ENCODE results near the gene MEI1.

MEI1 gene

GRCh38 chr22:41787331-41787730, 88.0 kb downstream of the MEI1 start:
- DNase-seq (ENCODE audit: low read depth in 2 of 2) = no peak

GRCh38 chr22:41793871-41794270, 94.6 kb downstream of the MEI1 start:
- no peak for DNase-seq (ENCODE audit: low read depth in 2 of 2)

- DNase-seq (ENCODE audit: low read depth in 2 of 2) = no peak
These were observed 99.4 kb downstream of the MEI1 start for GRCh38 chr22:41798736-41799135.

GRCh38 chr22:41799486-41800347, 100.4 kb downstream of the MEI1 start:
- no peak for DNase-seq (ENCODE audit: low read depth in 2 of 2)

GRCh38 chr22:41800348-41801146, 101.2 kb downstream of the MEI1 start, which contains the start of gene CCDC134:
Gene CCDC134, plus strand, starts transcription at chr22:41800679. Its CDS starts 8,212 bp downstream, at chr22:41808891.
- peak; percentile 73 to 86 for DNase-seq (ENCODE audit: low read depth in 2 of 2)

GRCh38 chr22:41801147-41801819, 102.0 kb downstream of the MEI1 start:
- no peak for DNase-seq (ENCODE audit: low read depth in 2 of 2)

- DNase-seq (ENCODE audit: low read depth in 2 of 2) = no peak
These were observed 102.6 kb downstream of the MEI1 start for GRCh38 chr22:41801886-41802285.

GRCh38 chr22:41805639-41806038, 106.3 kb downstream of the MEI1 start:
- no peak for DNase-seq (ENCODE audit: low read depth in 2 of 2)

- no peak for DNase-seq (ENCODE audit: low read depth in 2 of 2)
These were observed 109.1 kb downstream of the MEI1 start for GRCh38 chr22:41808400-41808799.

GRCh38 chr22:41810022-41810421, 110.7 kb downstream of the MEI1 start:
- no peak for DNase-seq (ENCODE audit: low read depth in 2 of 2)

GRCh38 chr22:41812805-41813545, 113.7 kb downstream of the MEI1 start:
- DNase-seq (ENCODE audit: low read depth in 2 of 2) = no peak

- no peak for DNase-seq (ENCODE audit: low read depth in 2 of 2)
These were observed 114.6 kb downstream of the MEI1 start for GRCh38 chr22:41813726-41814410.

GRCh38 chr22:41815716-41816115, 116.4 kb downstream of the MEI1 start:
- no peak for DNase-seq (ENCODE audit: low read depth in 2 of 2)

GRCh38 chr22:41816241-41816640, 116.9 kb downstream of the MEI1 start:
- no peak for DNase-seq (ENCODE audit: low read depth in 2 of 2)

- DNase-seq (ENCODE audit: low read depth in 2 of 2) = no peak
These were observed 117.6 kb downstream of the MEI1 start for GRCh38 chr22:41816871-41817270.

- DNase-seq (ENCODE audit: low read depth in 2 of 2) = no peak
These were observed 118.7 kb downstream of the MEI1 start for GRCh38 chr22:41818011-41818410.

- no peak for DNase-seq (ENCODE audit: low read depth in 2 of 2)
These were observed 119.3 kb downstream of the MEI1 start for GRCh38 chr22:41818596-41818995.

- no peak for DNase-seq (ENCODE audit: low read depth in 2 of 2)
These were observed 120.0 kb downstream of the MEI1 start for GRCh38 chr22:41819257-41819656.

GRCh38 chr22:41820447-41820846, 121.1 kb downstream of the MEI1 start:
- DNase-seq (ENCODE audit: low read depth in 2 of 2) = no peak

GRCh38 chr22:41821471-41822316, 122.4 kb downstream of the MEI1 start:
- no peak for DNase-seq (ENCODE audit: low read depth in 2 of 2)
